HUDEP-2 (cell line): ENCODE data around the gene POLR3E.
"Not testable (repeated sequence)": the region's sequence is repeated elsewhere in the genome, so short reads cannot be mapped to it uniquely, and the experiment has no call there.

ENCODE experiments used
- DNase-seq, 76 experiments: peaks; one replicate each; lab custom pipeline; 2025; ENCODE audit not compliant: unreplicated experiment in 76 of 76; lab: John Stamatoyannopoulos, UW

POLR3E gene

DNA sequence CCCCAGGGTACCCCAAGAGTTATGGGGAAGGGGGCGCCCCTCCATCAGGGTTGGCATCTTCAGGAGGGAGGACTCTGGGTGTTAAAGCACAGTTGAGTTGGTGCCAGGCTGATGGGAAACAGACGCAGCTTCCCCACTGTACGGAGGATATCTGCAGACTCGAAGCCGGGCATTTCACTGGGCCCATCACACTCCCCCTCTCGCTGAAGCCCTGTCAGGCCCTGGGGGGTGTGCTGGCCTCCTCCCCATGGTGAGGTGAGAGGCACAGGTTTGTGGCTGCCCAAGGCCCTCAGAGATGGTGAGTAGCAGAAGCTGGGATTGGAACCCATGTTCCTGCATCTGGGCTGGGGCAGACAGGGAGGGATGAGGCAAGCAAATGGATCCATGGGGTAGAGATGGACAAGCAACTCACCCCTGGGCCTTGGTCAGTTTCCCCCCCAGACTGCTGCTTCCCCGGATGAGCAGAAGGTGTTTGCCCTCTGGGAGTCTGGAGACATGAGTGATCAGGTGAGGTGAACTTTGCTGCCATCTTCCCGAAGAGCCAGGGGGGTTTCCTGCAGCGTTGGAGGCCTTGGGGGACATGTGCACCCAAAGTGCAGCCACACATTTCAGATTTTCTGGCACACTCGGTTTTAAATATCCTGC, 31.0 kb downstream of the POLR3E start:
- no peak for DNase-seq

DNA sequence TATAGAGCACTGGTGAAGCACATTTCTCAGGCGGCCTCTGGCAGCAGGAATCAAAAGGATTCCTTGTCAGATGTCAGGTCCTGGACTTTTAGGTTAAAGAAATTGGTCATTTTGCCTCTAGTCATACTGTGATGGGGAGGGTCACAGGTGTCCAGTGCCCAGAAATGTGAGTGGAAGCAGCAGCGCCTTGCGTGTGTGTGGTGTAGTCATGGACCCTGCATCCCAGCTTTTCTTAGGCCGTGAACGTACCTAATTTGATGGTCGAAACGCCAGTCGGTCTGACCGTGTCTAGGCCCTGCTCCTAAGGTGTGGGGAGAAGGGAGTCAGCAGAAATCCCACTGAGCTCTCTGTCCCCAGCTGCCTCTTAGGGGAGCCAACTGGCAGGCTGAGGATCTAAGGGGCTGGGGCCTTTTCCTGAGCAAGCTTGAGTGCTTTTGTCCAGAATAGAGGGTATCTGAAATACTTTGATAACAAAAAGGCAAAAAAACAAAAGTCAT, 32.0 kb downstream of the POLR3E start:
- DNase-seq: no peak

DNA sequence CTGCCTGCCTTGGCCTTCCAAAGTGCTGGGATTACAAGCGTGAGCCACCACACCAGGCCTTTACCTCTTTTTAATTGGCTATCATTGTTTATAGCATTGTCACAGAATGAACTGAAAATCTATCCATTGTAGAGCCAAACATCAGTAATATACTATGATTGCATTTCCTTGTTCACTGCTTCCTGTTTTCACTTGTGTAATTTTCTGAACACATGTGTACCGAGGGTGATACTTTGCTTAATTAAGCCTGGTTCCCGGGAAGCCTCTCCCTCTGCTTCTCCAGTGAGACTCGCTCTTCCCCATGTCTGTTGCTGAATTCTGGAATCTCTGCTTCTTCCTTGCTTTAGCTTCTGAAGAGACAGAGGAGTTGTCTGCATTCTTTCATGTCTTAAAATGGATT, 33.1 kb downstream of the POLR3E start:
- no peak for DNase-seq

DNA sequence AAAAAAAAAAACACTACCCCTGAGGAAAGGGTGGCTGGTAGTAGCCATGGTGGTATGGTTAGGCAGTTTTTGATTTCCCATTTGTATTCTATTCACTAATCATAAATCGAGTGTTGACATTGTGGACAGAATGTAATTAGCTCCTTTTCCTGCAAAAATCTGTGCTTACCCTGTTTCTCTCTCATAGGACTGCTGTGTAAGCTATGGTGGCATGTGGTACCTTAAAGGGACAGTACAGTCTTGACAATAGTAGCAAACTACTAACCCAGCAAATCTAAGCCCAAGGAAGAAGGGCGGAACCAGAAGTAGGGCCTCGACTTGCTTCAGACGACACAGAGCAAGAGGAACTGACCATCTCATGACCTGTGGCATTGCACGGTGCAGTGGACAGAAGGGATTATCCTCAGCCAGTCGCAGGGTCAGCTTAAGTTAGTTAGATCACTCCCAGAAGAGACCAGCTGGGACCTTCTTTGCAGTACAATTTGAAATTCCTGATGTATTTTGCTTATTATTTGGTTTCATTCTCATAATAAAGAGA, 36.3 kb downstream of the POLR3E start:
- DNase-seq: peak in 1 of 76 experiments; percentile 3

DNA sequence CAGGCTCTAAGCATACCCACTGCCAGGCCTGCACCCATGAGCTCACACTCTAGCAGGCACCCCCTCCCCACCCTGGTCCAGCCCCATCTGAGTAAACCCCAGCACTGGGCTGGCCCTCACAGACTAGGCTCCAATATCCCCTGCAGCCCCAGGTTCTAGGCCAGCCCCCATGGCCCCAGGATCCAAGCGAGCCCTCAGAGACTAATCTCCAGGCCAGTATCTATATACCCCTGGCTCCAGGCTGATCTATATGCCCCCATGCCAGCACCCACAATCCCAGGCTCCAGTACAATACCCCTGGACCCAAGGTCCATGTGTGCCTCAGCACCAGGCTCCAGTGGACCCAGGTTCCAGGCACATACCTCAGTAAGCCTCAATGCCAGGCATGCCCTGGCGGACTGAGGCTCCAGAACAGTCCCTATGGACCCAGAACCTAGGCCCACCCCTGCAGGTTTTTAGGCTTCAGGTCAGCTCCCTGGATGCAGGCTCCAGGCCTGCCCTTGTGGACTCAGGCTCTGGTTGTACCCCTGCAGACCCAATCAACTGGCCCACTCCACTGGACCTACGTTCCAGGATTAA, 38.5 kb downstream of the POLR3E start:
- DNase-seq: no peak

DNA sequence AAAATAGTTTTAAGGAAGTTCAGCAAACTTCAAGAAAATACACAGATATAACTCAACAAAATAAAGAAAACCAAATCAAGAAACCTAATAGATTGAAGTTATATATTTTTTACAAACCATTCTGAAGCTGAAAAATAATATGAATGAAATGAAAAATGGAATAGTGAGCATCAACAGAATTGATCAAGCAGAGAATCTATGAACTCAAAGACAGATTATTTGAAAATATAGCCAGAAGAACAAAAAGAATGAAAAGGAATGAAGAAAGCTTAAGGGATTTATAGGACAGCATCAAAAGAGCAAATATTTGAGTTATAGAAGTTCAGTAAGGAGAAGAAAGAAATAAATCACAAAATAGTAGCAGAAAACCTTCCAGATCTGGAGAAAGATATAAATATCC, 39.4 kb downstream of the POLR3E start:
- DNase-seq: no peak

DNA sequence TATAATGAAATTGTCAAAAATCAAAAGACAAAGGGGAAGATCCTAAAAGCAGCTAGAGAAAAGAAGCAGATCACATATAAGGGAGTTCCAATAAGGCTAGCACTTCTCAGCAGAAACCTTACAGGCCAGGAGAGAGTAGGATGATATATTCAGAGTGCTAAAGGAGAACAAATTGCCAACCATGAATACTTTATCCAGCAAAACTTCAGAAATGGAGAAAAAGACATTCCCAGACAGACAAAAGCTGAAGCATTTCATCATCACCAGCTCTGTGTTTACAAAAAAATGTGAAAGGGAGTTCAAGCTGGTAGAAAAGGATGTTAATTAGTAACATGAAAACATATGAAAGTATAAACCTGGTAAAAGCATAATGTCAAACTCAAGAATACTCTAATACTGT, 39.8 kb downstream of the POLR3E start:
- DNase-seq: no peak

DNA sequence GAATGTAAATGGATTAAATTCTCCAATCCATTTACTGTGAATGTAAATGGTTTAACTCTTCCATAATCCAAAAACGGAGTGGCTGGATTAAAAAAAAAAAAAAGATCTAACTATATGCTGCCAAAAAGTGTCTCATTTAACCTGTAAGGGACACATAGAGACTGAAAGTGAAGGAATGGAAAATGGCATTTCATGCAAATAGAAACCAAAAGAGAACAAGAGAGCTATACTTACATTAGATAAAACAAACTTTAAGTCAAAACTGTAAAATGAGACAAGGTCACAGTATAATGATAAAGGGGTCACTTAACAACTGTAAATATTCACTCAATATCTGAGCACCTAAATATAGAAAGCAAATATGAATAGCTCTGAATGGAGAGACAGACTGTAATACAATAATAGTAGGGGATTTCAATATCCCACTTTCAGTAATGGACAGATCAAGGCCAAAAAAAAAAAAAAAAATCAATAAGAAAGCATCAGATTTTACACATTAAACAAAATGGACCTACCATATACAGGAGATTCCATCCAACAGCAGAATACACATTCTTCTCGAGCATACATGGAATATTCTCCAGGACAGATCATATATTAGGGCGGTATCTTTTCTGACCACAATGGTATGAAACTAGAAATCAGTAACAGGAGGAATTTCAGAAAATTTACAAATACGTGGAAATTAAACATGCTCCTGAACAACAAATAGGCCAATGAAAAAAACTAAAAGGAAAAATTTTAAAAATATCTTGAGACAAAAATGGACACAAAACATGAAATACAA, 40.8 kb downstream of the POLR3E start:
- no peak for DNase-seq

DNA sequence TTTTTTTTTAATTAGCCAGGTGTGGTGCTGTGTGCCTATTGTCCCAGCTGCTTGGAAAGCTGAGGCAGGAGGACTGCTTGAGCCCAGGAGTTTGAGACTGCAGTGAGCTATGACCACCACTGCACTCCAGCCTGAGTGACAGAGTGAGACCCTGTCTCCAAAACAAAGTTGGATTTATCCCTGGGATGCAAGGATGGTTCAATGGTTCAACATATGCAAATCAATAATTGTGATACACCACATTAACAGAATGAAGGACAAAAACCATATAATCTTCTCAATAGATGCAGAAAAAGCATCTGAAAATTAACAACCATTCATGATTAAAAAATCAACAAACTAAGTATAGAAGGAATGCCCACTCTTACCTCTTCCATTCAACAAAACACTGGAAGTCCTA, 43.7 kb downstream of the POLR3E start:
- DNase-seq: no peak

DNA sequence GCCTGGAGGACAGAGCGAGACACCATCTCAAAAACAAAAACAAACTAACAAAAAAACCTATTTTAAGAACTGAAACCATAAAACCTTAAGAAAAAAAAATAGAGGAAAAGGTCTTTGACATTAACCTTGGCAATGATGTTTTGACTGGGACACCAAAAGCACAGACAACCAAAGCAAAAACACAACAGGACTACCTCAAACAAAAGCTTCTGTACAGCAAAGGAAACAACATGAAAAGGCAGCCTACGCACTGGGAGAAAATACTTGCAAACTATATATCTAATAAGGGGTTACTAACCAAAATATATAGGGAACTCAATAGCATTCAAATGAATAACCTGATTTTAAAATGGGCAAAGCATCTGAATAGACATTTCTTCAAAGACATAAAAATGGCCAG, 44.9 kb downstream of the POLR3E start:
- no peak for DNase-seq

DNA sequence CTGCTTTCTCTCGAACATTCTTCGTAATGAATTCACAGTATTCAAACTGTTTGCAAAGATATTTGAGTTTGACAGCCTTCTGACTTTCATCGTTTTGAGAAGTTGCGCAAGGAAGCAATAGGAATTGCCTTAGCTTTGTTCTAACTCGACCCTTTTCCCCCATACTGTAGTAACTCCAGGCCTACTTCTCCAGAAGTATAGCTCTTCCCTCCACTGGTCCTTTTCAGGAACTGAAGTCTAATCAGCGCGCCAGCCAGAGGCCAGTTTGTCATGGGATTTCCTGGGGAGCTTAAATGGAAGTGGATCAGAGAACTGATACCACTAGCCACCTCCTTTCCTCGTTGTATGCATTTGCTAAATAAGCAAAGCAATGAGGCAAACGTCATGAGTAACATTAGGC, 49.3 kb downstream of the POLR3E start:
- no peak for DNase-seq

DNA sequence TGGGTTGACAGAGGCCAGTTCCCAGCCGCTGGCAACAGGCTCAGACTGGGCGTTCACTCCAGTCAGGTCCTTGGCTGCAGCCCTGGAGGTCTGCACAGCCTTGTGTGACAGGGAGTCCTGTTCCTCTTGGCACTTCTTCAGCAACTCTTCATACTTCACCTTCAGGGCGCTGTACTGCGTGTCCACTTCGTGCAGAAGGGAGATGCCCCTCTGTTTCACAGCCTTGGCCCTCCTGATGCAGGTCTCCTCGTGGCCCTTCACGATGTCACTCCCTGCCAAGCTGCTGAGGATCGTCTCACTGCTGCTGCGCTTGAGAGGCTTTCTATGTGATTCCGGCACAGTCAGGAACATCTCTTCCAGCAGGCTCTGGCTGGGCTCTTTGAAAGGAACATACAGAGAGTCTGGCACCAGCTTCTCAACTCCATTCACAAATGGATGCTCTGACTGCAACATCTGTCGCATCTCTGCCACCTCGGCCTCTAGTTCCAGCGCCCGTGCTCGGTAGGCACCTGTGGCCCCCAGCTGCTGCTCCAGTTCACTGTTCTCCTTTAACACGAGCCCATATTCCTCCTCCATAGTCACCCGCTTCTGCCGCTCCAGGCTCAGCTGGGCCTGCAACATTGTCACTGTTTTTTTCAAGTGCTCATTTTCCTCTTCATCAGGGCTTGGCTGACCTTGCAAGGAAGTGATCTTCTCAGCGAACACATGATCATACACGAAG, 50.1 kb downstream of the POLR3E start:
- DNase-seq: no peak

DNA sequence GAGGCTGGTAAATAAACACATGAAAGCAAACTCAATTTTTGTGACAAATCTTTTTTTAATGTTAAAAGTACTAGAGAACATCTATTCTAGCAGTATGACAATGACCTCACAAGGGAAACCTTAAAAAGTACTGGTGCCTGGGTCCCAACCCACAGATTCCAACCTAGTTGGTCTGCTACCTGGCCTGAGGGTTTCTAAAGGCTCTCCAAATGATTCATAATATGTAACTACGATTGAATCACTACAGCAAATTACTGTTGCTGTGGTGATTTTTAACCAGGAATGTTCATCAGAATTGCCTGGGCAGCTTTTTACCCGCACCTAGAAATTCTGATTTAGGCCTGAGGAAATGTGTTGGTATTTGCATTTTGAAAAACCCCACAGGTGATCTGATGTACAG, 51.1 kb downstream of the POLR3E start:
- no peak for DNase-seq

DNA sequence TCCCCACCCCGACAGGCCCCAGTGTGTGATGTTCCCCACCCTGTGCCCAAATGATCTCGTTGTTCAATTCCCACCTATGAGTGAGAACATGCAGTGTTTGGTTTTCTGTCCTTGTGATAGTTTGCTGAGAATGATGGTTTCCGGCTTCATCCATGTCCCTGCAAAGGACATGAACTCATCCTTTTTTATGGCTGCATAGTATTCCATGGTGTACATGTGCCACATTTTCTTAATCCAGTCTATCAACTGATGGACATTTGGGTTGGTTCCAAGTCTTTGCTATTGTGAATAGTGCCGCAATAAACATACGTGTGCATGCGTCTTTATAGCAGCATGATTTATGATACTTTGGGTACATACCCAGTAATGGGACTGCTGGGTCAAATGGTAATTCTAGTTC, 53.8 kb downstream of the POLR3E start:
- DNase-seq: not testable (repeated sequence)

DNA sequence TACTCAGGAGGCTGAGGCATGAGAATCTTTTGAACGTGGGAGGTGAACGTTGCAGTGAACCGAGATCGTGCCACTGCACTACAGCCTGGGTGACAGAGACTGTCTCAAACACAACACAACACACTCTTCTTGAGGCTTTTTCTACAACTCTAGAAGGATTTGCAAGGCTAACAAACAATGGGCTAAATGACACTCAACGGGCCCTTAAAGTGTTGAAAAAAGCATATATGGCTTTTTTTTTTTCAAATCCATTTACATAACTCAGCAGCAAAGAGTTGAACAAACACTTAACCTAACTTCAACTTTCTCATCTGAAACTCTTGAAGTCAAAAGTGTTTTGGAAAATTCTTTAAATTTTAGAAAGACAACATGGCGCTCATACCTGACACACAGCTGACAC, 54.9 kb downstream of the POLR3E start:
- DNase-seq: no peak

DNA sequence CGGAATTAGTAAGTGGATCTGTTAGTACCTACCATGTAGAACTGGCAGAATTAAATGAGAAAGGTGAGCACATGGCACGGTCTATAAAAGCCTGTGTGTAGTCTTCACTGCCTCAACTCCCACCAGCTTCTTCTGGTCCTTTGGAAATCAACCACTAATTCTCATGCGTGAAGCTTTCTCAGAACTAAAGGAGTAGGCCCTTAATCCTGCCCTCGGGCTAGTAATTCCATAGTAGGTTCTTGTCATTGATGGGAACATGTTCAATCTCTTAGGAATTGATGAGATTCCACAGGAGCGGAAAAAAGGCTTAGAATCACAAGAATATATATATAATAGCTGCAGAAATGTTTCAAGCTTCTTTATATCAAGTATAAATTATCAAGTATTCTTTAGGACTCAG, 55.5 kb downstream of the POLR3E start:
- no peak for DNase-seq

DNA sequence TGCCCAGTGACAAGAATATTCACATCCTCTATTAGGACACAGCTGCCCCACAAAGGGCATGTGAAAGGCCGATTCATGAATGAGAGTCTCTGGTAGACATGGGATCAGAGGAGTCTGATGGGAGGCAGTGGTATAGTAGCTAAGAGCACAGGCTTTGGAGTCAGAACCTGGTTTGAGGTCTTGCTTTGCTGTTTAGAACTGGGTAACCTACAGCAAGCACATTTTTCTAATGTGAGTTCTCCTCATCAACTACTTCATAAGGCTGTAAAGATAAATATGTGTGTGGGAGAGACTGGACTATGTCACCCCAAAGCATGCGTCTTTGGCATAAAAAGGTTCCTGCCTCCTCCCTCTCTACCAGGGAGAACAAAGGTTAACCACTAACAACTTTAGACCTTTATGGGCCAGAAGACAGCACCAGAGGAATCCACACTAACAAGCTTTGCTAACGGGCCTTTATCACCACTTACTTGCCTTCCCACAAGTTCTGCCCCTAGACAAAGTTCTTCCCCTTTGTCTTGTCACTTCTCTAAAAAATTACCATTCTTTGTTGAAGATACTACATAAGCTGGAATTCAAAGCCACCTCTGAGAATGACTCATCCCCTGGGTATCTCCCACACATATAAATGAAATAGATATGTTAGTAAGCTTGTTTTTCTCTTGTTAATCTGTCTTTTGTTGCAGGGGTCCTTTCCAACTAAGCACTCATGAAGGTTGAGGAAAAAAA, 56.1 kb downstream of the POLR3E start:
- peak in 42 of 76 experiments; percentile 5 to 73 (median 35) for DNase-seq

DNA sequence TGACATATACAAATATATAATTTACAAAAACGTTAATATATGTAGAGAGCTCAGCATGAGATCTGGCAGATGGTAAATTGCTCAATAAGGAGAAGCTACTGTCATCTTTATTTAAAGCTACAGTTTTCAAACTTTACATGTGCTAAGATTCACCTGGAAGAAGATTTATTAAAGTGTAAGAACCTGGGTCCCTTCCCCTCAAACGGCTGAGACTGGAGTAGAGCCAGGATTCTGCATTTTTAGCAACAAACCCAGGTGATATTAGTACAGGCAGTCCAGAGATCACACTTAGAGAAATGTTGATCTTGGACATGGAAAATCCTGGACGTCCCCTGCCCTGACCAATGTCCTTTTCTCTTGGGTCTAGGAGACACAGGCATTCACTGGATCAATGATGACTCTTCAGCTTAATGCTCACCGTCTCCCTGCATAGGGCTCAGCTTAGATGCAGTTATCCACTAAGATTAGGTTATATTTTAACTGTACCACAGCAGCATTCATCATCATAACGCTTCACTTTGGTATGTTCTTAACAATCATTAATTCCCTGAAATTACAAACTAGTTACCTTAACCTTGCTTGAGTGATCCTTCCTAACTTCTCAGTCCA, 56.8 kb downstream of the POLR3E start:
- no peak for DNase-seq

DNA sequence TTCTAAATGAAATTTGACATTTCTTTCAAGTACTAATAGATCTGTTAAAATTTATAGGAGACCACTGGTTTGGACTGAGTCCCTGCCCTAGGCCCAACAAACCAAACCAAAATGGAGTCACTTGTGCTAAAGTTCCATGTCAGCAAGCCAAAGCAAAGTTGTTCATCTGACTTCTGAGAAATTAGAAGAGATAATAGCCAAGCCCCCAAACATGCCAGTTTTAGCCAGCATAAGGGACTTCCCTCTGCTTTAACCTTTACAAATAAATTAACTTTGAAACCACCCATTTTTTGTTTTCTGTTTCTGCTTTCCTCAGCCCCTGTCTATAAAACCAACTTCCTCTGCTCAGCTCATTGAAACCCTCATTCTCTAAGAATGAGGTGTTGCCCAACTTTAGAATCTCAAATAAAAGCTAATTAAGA, 58.3 kb downstream of the POLR3E start:
- DNase-seq: no peak
